ENCODE results near the gene ABCG5.
A peak's percentile ranks its signal among the peaks of the same experiment; 100 is the strongest.

Gene ABCG5

GRCh38 chr2:43803113-43803512 is 35.5 kb downstream of the ABCG5 start:
- no peak for DNase-seq

GRCh38 chr2:43802135-43802534 is 36.5 kb downstream of the ABCG5 start:
- DNase-seq, result no peak

- no peak for DNase-seq
Measured at GRCh38 chr2:43800894-43801293, 37.7 kb downstream of the ABCG5 start.

GRCh38 chr2:43798300-43798699 is 40.3 kb downstream of the ABCG5 start:
- DNase-seq, result no peak

GRCh38 chr2:43796206-43796605 is 42.4 kb downstream of the ABCG5 start:
- DNase-seq, result no peak

GRCh38 chr2:43794956-43795355 is 43.7 kb downstream of the ABCG5 start:
- no peak for DNase-seq

- DNase-seq, result no peak
Measured at GRCh38 chr2:43792653-43793052, 46.0 kb downstream of the ABCG5 start.

GRCh38 chr2:43791035-43791765 is 47.4 kb downstream of the ABCG5 start:
- no peak for DNase-seq

GRCh38 chr2:43790147-43790546 is 48.5 kb downstream of the ABCG5 start:
- DNase-seq, result no peak

GRCh38 chr2:43788646-43789045 is 50.0 kb downstream of the ABCG5 start:
- DNase-seq, result no peak

GRCh38 chr2:43787895-43788294 is 50.7 kb downstream of the ABCG5 start:
- no peak for DNase-seq

- DNase-seq, result no peak
Measured at GRCh38 chr2:43778233-43778632, 60.4 kb downstream of the ABCG5 start.

- no peak for DNase-seq
Measured at GRCh38 chr2:43777306-43777926, 61.2 kb downstream of the ABCG5 start.

- no peak for DNase-seq
Measured at GRCh38 chr2:43776324-43776723, 62.3 kb downstream of the ABCG5 start.

- DNase-seq, result no peak
Measured at GRCh38 chr2:43774617-43775016, 64.0 kb downstream of the ABCG5 start.

GRCh38 chr2:43773876-43774613 is 64.6 kb downstream of the ABCG5 start, which contains the start of gene DYNC2LI1:
TSS of gene DYNC2LI1 (plus strand) at chr2:43774039. CDS start at chr2:43774139, 100 bp downstream.
- DNase-seq, result peak; percentile 69

GRCh38 chr2:43766006-43766405 is 72.6 kb downstream of the ABCG5 start:
- no peak for DNase-seq

GRCh38 chr2:43764086-43764705 is 74.4 kb downstream of the ABCG5 start:
- DNase-seq, result no peak

- no peak for DNase-seq
Measured at GRCh38 chr2:43763091-43763490, 75.5 kb downstream of the ABCG5 start.
